Liver (tissue), 3 donors: Measurements from ENCODE around the gene IGDCC3.

Experiments used
- ATF3 ChIP-seq: IDR thresholded peaks from 2 replicates; pipeline ENCODE4 v1.6.1; 2016; ENCODE audit warnings: antibody characterized with exemption
- CTCF ChIP-seq: fragments of 150-350 bp; IDR thresholded peaks from 2 replicates; pipeline ENCODE4 v1.5.1; 2017; ENCODE audit warnings: improper control_type of control experiment, low read depth, low read length; ENCODE audit not compliant: missing input control
- FOXA1 ChIP-seq: IDR thresholded peaks from 2 replicates; pipeline ENCODE4 v1.6.1; 2016; ENCODE audit warnings: antibody characterized with exemption
- FOXA2 ChIP-seq: IDR thresholded peaks from 2 replicates; pipeline ENCODE4 v1.6.1; 2016; ENCODE audit warnings: antibody characterized with exemption
- GABPA ChIP-seq, 2 donors: IDR thresholded peaks in 1 of 2; conservative IDR thresholded peaks in 1 of 2; 2 replicates each; pipeline ENCODE4 v1.6.1; 2016; ENCODE audit warnings: antibody characterized with exemption in 2 of 2, mild to moderate bottlenecking in 1 of 2, moderate library complexity in 1 of 2
- HNF4G ChIP-seq: IDR thresholded peaks from 2 replicates; pipeline ENCODE4 v1.6.1; 2016; ENCODE audit warnings: antibody characterized with exemption
- JUND ChIP-seq, 2 donors: IDR thresholded peaks; 2 replicates each; pipeline ENCODE4 v1.6.1; 2016; ENCODE audit warnings: antibody characterized with exemption in 2 of 2
- MAX ChIP-seq: IDR thresholded peaks from 2 replicates; pipeline ENCODE4 v1.6.1; 2016; ENCODE audit warnings: antibody characterized with exemption
- RAD21 ChIP-seq, 2 donors: IDR thresholded peaks; 2 replicates each; pipeline ENCODE4 v1.6.1; 2016; ENCODE audit warnings: antibody characterized with exemption in 2 of 2, mild to moderate bottlenecking in 2 of 2
- REST ChIP-seq: IDR thresholded peaks from 2 replicates; pipeline ENCODE4 v1.6.1; 2016; ENCODE audit warnings: antibody characterized with exemption, mild to moderate bottlenecking
- RXRA ChIP-seq, 2 donors: IDR thresholded peaks; 2 replicates each; pipeline ENCODE4 v1.6.1; 2017 to 2018; ENCODE audit warnings: antibody characterized with exemption in 2 of 2, mild to moderate bottlenecking in 1 of 2
- TAF1 ChIP-seq: conservative IDR thresholded peaks from 2 replicates; pipeline ENCODE4 v1.6.1; 2016; ENCODE audit warnings: antibody characterized with exemption, mild to moderate bottlenecking
- YY1 ChIP-seq: IDR thresholded peaks from 2 replicates; pipeline ENCODE4 v1.6.1; 2016; ENCODE audit warnings: antibody characterized with exemption, mild to moderate bottlenecking
- ZBTB33 ChIP-seq: IDR thresholded peaks from 2 replicates; pipeline ENCODE4 v1.6.1; 2016; ENCODE audit warnings: antibody characterized with exemption
- donor health status: healthy.
- donor health status: healthy.

- TF ChIP-seq RAD21 (IDR thresholded peaks at IDR 0.05): no peak
- no peak for TF ChIP-seq CTCF
- TF ChIP-seq GABPA (IDR thresholded peaks at IDR 0.05 in 1 of 2, conservative IDR thresholded peaks at IDR 0.05 in 1 of 2): no peak
- no peak for TF ChIP-seq FOXA1
- no peak for TF ChIP-seq TAF1
- no peak for TF ChIP-seq MAX
- no peak for TF ChIP-seq YY1
- TF ChIP-seq ZBTB33: no peak
- TF ChIP-seq REST: no peak
- no peak for TF ChIP-seq JUND (IDR thresholded peaks at IDR 0.05)
- TF ChIP-seq RXRA (IDR thresholded peaks at IDR 0.05): no peak
- TF ChIP-seq ATF3: no peak
- no peak for TF ChIP-seq HNF4G
- TF ChIP-seq FOXA2: no peak
Measured at GRCh38 chr15:65404186-65404872, 26.5 kb upstream of the IGDCC3 start.
